A549 (cell line): ENCODE results near the gene RYR1.

Source experiments
- BHLHE40 ChIP-seq: IDR thresholded peaks from 2 replicates; pipeline ENCODE4 v1.6.1; 2012; ENCODE audit warnings: low read depth, low read length, inconsistent platforms
- SREBF2 ChIP-seq: fragments of 450-650 bp; IDR thresholded peaks from 2 replicates; pipeline ENCODE4 v1.6.1; 2014; ENCODE audit warnings: mild to moderate bottlenecking, moderate library complexity
- TF ChIP-seq, protein P1 (sequence below): fragments of >200 bp; sonication (Bioruptor Twin); formaldehyde crosslinking; IDR thresholded peaks from 3 replicates; pipeline ENCODE4 v1.5.1; 2016

- TF ChIP-seq BHLHE40 = no peak
- TF ChIP-seq, protein P1, sequence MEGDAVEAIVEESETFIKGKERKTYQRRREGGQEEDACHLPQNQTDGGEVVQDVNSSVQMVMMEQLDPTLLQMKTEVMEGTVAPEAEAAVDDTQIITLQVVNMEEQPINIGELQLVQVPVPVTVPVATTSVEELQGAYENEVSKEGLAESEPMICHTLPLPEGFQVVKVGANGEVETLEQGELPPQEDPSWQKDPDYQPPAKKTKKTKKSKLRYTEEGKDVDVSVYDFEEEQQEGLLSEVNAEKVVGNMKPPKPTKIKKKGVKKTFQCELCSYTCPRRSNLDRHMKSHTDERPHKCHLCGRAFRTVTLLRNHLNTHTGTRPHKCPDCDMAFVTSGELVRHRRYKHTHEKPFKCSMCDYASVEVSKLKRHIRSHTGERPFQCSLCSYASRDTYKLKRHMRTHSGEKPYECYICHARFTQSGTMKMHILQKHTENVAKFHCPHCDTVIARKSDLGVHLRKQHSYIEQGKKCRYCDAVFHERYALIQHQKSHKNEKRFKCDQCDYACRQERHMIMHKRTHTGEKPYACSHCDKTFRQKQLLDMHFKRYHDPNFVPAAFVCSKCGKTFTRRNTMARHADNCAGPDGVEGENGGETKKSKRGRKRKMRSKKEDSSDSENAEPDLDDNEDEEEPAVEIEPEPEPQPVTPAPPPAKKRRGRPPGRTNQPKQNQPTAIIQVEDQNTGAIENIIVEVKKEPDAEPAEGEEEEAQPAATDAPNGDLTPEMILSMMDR = no peak
- no peak for TF ChIP-seq SREBF2
These were observed 32.6 kb downstream of the RYR1 start for GRCh38 chr19:38466050-38466449.
